Aorta (tissue), 5 donors: ENCODE measurements around the gene MSRB3. TPM values are rescaled to one million over a fixed set of nuclear protein-coding genes. Genes with fewer than 3 reads are reported as not detected.

Source experiments
- ATAC-seq: fragments of 200-7000 bp; cut with Tn5 transposase; one replicate; pipeline ENCODE4 v1.9.1; 2022; ENCODE audit warnings: moderate library complexity; ENCODE audit not compliant: low FRiP score
- DNase-seq, 2 donors: peaks; one replicate each; pipeline ENCODE4 v3.0.0-alpha.2; 2020
- H3K27ac ChIP-seq, 2 donors: one replicate each; pipeline ENCODE4 v1.5.1; 2013; ENCODE audit warnings: low read length in 2 of 2, mild to moderate bottlenecking in 2 of 2, moderate library complexity in 2 of 2, control low read depth in 1 of 2, inconsistent platforms in 1 of 2, low read depth in 1 of 2
- H3K27me3 ChIP-seq, 2 donors: one replicate each; pipeline ENCODE4 v1.6.1; 2013; ENCODE audit warnings: control low read depth in 1 of 2, low read length in 1 of 2, mild to moderate bottlenecking in 1 of 2, moderate library complexity in 1 of 2; ENCODE audit not compliant: insufficient read depth in 2 of 2, control insufficient read depth in 1 of 2
- H3K36me3 ChIP-seq, 2 donors: one replicate each; pipeline ENCODE4 v1.6.1; 2013; ENCODE audit warnings: control low read depth in 1 of 2, low read length in 1 of 2, mild to moderate bottlenecking in 1 of 2; ENCODE audit not compliant: insufficient read depth in 2 of 2, control insufficient read depth in 1 of 2
- H3K4me1 ChIP-seq, 2 donors: one replicate each; pipeline ENCODE4 v1.6.1; 2013; ENCODE audit warnings: low read length in 2 of 2, control low read depth in 1 of 2, mild to moderate bottlenecking in 1 of 2, moderate library complexity in 1 of 2; ENCODE audit not compliant: insufficient read depth in 2 of 2, control insufficient read depth in 1 of 2
- H3K4me3 ChIP-seq, 2 donors: one replicate each; pipeline ENCODE4 v1.5.1; 2013; ENCODE audit warnings: low read length in 2 of 2, control low read depth in 1 of 2, mild to moderate bottlenecking in 1 of 2
- H3K9me3 ChIP-seq: one replicate; pipeline ENCODE4 v1.6.1; 2013; ENCODE audit warnings: mild to moderate bottlenecking, low read length; ENCODE audit not compliant: control insufficient read depth
- WGBS, 2 donors: extraction: QIAGEN DNeasy Blood & Tissue Kit; methylation state at CpG; one replicate each; pipeline ENCODE4 v1.1.7; 2013; 5-methylcytosine and 5-hydroxymethylcytosine counted together
- intact Hi-C, 2 donors: fragments of 100-400 bp; cut with DNase I; formaldehyde crosslinking; loops; one replicate each; pipeline versions ENCODE4 v1.14.2 to v1.15.0; 2022
- polyA plus RNA-seq, 2 donors: library from polyadenylated mRNA; stranded (reverse); fragments of 200-250 nt; gene quantifications; one replicate each; pipeline ENCODE4 v1.2.3, GENCODE V29; 2013
- total RNA-seq, 2 donors: library from RNA; stranded (reverse); fragmentation: NEBNext Ultra II Directional; extraction: Animal tissue kit (Norgen Biotek cat#: 25700); gene quantifications; one replicate each; pipeline ENCODE4 v1.2.1, GENCODE V29; 2021
- donor health status: healthy with polysubstance abuse.
- donor health status: Bipolar disorder and iron deficiency.
- donor health status: DM: no; HTN: no; CAD: no.
- donor health status: DM: no; HTN: no; CAD: no.
- donor health status: DM: yes; HTN: yes; CAD: no.

MSRB3 gene
- total and polyA plus RNA-seq, 4 donors, result 119 to 298 (median 225) TPM

DNA sequence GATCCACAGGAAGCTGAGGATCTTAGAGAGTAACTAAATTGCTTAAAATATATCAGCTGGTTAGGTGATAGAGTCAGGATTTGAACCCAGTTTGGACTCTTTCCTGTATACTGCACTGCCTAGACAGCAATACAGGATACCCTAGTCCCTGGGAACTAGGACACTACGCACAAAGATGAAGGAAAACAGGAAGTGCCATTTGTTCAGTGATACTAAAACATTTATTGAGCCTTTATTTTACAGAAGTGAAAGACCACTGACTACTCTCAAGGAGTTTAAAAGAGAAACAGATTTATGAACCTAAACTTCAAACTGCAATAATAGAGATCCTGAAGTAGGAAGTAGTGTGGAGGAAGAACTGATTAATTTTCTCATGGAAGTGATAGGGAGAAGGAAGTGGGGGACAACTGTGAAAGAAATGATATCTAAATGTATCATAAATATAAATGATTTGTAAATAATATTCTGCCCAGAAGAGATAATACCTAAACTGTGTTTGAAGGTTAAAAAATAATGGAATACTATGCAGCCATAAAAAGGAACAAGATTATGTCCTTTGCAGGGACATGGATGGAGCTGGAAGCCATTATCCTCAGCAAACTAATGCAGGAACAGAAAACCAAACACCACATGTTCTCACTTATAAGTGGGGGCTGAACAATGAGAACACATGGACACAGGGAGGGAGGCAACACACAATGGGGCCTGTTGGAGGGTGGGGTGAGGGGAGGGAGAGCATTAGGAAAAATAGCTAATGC, 18.2 kb downstream of the MSRB3 start:
- H3K9me3 ChIP-seq, result no peaks in the 10 kb centered on the region
- intact Hi-C loops, result no loop called here
- 86 to 87% methylated on average over 1 of the region's 1 CpG for WGBS, 2 donors
- peaks cover 2 to 21% of the 10 kb centered on the region in 2 donors for H3K4me1 ChIP-seq
- H3K27me3 ChIP-seq, result no peaks in the 10 kb centered on the region
- no peak overlapping the region for H3K4me3 ChIP-seq
- no peak overlapping the region for H3K27ac ChIP-seq
- no peaks in the 10 kb centered on the region for H3K36me3 ChIP-seq
- no peak for DNase-seq
- no peak for ATAC-seq

DNA sequence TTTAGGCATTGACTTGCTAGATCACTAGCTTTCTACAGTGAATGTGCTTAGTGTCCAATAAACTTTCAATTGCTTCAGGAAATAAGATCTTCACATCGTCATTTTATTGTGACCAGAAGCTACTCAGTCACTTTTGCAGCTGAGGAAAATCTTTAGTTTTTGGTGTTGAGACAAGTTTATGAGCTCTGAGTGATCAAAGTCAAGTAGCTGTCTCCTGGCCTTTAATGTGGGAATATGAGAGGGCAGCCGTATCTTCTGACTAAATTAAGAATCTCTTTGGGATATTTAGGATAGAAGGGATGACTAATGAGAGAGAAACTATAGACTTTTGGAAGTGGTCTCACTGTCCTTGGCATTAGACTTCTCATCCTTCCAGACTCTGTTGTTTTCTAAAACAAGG, 21.6 kb downstream of the MSRB3 start:
- Histone ChIP-seq H3K4me3 (no peak overlapping the region), H3K27me3 (no peaks in the 10 kb centered on the region), H3K36me3 (no peaks in the 10 kb centered on the region), H3K27ac (no peak overlapping the region), H3K4me1 (peaks cover 0 to 7% of the 10 kb centered on the region in 2 donors), H3K9me3 (no peaks in the 10 kb centered on the region)
- ATAC-seq (no peak), DNase-seq (no peak)
- WGBS, 2 donors, result 54 to 65% methylated on average over 2 of the region's 2 CpGs
- intact Hi-C loops, result no loop called here

DNA sequence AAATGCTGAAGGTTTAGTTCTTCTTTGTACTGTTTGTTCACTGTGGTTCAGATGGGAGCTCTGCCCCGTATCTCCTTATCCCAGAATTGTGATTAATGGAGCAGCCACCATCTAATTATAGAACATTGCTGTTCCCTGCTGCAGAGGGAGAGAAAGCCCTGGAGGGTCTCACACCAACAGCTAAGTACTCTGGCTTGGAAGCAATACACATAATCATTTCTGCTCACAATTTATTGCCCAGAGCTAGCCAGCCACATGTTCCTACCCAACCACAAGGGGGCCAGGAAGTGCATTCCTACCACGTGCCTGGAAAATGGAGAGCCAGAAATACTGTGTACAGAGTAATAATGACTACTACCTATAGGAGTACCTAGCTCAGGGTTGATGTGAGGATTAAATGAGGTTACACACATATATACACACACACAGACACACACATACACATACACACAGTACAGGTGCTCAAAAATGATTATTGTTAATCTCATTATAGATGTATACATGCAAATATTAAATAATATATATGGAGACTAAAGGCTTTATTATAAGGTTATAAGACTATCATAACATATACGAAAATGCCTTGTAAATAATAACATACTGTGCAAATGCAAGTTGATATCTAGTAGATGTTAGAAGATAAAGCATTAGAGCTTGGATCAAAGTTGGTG, 22.3 kb downstream of the MSRB3 start:
- 29 to 31% methylated on average over 3 of the region's 3 CpGs for WGBS, 2 donors
- DNase-seq (no peak), ATAC-seq (no peak)
- H3K4me1 ChIP-seq, result peaks cover 3 to 11% of the 10 kb centered on the region in 2 donors
- H3K27ac ChIP-seq, result no peak overlapping the region
- no peak overlapping the region for H3K4me3 ChIP-seq
- no peaks in the 10 kb centered on the region for H3K36me3 ChIP-seq
- no peaks in the 10 kb centered on the region for H3K27me3 ChIP-seq
- intact Hi-C loops, result no loop called here
- H3K9me3 ChIP-seq, result no peaks in the 10 kb centered on the region

DNA sequence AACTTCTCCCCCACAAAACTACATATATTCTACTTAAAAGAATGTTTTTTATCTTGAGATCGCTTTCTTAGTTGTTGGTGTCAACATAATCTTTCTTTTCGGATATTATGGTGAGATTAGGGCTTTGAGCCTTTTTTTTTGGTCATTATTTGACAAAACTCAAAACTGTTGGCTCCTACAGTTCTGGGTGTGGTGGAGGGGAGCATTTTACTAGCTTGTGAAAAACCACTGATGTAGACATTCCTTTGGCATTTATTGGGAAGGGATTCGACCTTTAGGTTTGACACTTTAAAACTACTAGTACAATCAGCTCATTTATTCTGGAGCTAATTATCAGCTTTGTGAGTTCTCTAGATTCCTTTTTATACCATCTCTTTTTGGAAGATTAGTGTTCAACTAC, 24.4 kb downstream of the MSRB3 start:
- Histone ChIP-seq H3K27ac (no peak overlapping the region), H3K9me3 (no peaks in the 10 kb centered on the region), H3K4me3 (no peak overlapping the region), H3K36me3 (no peaks in the 10 kb centered on the region), H3K4me1 (peaks cover 3 to 11% of the 10 kb centered on the region in 2 donors), H3K27me3 (no peaks in the 10 kb centered on the region)
- WGBS, 2 donors, result 49 to 56% methylated on average over 3 of the region's 3 CpGs
- ATAC-seq (no peak), DNase-seq (no peak)
- intact Hi-C loops, result no loop called here

DNA sequence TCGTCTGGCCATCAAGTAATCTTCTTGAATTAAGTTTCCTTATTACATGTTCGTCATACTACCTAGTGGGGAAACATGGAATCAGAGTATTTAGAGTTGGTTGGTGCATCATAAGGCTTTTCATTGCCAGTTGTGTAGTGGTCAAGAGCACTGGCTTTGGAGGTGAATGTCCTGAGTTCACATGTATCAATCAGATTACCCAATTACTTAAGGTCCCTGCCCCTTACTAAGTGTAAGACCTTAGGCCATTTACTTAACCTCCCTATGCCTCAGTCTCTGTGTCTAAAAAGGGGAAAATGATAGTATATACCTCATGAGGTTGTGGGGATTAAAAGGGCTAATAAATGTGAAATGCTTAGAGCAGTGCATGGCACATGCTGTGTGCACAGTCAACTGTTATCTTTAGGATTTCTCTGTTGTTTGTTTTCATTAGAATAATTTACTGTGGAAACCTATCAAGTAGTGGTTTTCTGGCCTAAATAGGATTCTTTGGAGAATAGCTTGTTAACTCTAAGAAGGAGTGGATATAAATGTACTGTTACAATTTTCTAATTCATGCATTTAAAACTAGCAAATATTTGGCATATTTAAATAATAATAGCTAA, 27.0 kb downstream of the MSRB3 start:
- Histone ChIP-seq H3K9me3 (no peaks in the 10 kb centered on the region), H3K4me3 (no peak overlapping the region), H3K27me3 (no peaks in the 10 kb centered on the region), H3K27ac (no peak overlapping the region), H3K4me1 (peaks cover 3 to 6% of the 10 kb centered on the region in 2 donors), H3K36me3 (no peaks in the 10 kb centered on the region)
- intact Hi-C loops, result no loop called here
- ATAC-seq, result no peak
- WGBS, 2 donors, result 78 to 88% methylated on average over 2 of the region's 2 CpGs
- no peak for DNase-seq

DNA sequence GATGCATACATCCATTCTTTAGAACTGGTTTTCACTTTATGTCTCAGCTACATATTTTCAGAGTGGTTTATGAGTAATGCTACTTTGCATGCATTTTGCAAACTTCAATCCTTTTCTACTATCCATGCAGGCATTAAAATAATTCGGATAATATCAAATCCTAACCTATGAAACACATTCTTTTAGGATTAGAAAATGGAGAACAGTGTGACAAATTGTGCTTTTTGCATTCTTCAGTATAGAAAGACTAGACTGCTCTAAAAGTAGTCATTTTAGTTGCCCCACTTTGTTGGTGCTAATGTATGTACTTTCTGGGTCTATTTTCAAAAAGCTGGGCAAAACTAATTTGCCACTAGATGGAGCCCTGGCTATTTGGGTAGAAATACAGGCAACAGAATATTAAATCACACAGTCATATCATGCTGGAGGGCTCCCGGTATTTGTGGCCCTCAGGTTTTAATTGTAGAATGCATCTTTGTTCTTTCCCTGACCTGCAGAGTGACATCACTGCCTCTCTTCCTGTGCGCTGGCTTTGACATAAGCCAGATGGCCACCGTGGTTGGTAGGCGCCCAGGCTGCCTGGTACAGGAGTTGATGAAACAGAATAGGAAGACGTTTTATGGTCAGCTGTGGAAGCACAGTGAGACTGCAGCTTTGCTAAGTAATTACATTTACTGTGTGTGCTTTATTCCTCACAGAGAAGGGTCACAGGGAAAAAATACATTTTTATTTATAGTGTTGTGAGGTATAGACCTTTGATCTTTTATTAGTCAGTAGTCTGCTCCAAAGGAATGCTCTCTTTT, 28.1 kb downstream of the MSRB3 start:
- Histone ChIP-seq H3K36me3 (no peaks in the 10 kb centered on the region), H3K27ac (no peak overlapping the region), H3K9me3 (no peaks in the 10 kb centered on the region), H3K27me3 (no peaks in the 10 kb centered on the region), H3K4me3 (no peak overlapping the region), H3K4me1 (peaks cover 3 to 6% of the 10 kb centered on the region in 2 donors)
- ATAC-seq (no peak), DNase-seq (no peak)
- intact Hi-C loops, result no loop called here
- 23 to 24% methylated on average over 6 of the region's 6 CpGs for WGBS, 2 donors

DNA sequence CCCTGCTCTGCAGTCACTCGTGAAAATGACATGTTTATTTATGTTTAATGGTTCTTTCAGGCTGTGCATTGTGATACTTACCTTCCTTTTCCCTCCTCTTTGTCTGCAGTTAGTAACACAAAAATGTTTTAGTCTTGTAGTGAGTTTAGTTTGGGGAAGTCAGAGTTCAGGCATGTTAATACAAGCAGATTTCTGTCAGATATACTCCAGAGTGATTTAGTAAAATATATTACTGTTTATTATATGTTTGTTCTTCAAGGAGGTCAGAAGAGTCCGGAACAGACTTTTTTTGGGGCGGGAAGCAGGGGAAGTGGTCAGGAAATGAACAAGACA, 28.7 kb downstream of the MSRB3 start:
- Histone ChIP-seq H3K27ac (no peak overlapping the region), H3K4me3 (no peak overlapping the region), H3K36me3 (no peaks in the 10 kb centered on the region), H3K27me3 (no peaks in the 10 kb centered on the region), H3K9me3 (no peaks in the 10 kb centered on the region), H3K4me1 (peaks cover 3 to 6% of the 10 kb centered on the region in 2 donors)
- 48 to 49% methylated on average over 3 of the region's 3 CpGs for WGBS, 2 donors
- ATAC-seq (no peak), DNase-seq (no peak)
- intact Hi-C loops, result no loop called here

DNA sequence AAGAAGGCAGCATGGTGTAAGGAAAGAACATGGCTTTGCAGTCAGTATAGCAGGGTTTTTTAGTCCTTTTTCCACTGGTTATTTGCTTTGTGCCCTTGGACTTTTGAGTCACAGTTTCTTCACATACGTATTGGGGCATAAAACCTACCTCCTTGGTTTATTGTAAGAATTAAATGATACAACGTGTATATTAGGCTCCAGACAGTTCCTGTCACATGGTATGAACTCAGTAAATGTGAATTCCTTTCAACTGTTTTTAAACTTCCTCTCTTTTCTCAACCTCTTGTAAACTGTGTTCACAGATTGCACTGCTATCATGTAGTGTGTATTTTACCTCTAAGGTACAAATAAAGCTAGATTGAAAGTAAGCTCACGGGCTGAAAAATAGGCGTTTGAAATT, 29.5 kb downstream of the MSRB3 start:
- H3K36me3 ChIP-seq, result no peaks in the 10 kb centered on the region
- intact Hi-C loops, result no loop called here
- ATAC-seq (no peak), DNase-seq (no peak)
- H3K27ac ChIP-seq, result no peak overlapping the region
- peaks cover 3 to 6% of the 10 kb centered on the region in 2 donors for H3K4me1 ChIP-seq
- 34 to 36% methylated on average over 4 of the region's 4 CpGs for WGBS, 2 donors
- H3K9me3 ChIP-seq, result no peaks in the 10 kb centered on the region
- H3K4me3 ChIP-seq, result no peak overlapping the region
- no peaks in the 10 kb centered on the region for H3K27me3 ChIP-seq
